ENCODE measurements around the gene FRYL.
"Not testable (repeated sequence)": the region's sequence is repeated elsewhere in the genome, so short reads cannot be mapped to it uniquely, and the experiment has no call there.

Gene FRYL

GRCh38 chr4:48779998-48780864 lies at the start of gene FRYL:
Gene FRYL, minus strand, starts transcription at chr4:48780279. Its CDS starts 145,869 bp downstream, at chr4:48634410.
- DNase-seq = peak; percentile 99

GRCh38 chr4:48827622-48828021 lies 47.5 kb upstream of the FRYL start:
- DNase-seq = no peak

DNA sequence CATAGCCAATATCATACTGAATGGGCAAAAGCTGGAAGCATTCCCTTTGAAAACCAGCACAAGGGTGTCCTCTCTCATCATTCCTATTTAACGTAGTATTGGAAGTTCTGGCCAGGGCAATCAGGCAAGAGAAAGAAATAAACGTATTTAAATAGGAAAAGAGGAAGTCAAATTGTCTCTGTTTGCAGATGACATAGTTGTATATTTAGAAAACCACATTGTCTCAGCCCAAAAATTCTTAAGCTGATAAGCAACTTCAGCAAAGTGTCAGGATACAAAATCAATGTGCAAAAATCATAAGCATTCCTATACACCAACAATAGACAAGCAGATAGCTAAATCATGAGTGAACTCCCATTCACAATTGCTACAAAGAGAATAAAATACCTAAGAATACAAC lies 41.4 kb upstream of the FRYL start:
- not testable (repeated sequence) for DNase-seq

GRCh38 chr4:48816971-48817370 lies 36.9 kb upstream of the FRYL start:
- DNase-seq = no peak

DNA sequence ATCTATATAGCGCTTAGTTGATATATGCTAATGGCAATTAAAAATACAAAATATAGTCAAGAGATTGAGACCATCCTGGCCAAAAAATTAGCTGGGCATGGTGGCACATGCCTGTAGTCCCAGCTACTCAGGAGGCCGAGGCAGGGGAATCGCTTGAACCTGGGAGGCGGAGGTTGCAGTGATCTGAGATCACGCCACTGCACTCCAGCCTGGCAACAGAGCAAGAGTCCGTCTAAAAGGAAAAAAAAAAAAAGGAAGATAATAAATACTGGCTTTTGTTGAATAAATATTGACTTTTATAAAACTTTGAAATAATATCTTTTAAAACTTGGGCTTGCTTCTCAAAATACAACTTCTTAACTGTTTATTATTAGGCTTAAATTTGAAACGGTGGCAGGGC lies 36.2 kb upstream of the FRYL start:
- DNase-seq = not testable (repeated sequence)

GRCh38 chr4:48815483-48815882 lies 35.4 kb upstream of the FRYL start:
- no peak for DNase-seq

DNA sequence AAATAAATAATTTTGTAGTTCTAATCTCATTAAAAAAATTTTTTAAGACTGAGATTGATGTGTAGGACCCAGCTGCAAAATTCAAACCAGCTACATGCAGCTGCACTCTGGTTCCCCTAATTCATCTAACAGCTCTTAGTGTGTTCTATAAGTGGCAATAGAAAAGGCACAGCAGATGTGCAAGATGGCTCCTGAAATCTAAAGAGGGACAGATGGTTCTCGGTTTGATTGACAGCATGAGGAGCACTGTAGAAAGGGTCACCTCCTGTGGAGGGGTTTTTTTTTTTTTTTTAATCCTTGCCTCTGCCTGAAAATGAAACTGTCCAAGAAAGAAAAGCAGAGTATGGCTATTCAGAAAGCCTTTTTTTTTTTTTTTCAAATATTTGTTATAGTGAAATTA lies 33.9 kb upstream of the FRYL start:
- DNase-seq = no peak

DNA sequence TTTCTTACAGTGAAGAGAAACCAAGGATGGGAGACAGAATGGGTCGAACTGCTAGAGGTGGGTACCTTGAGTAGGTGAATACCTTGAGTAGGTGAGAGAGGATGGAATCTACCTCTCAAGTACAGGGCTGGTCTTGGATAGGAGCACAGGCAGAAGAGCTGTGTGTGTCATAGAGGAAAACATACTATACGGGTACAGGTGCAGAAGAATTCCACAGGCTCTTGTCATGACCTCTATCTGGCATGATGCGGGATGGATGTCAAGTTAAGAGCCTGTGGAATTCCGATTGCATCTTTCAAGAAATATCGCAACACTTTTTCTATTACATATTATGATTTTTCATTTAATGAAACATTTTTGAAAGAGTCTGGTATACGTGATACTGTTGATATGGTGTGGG lies 32.8 kb upstream of the FRYL start:
- no peak for DNase-seq

DNA sequence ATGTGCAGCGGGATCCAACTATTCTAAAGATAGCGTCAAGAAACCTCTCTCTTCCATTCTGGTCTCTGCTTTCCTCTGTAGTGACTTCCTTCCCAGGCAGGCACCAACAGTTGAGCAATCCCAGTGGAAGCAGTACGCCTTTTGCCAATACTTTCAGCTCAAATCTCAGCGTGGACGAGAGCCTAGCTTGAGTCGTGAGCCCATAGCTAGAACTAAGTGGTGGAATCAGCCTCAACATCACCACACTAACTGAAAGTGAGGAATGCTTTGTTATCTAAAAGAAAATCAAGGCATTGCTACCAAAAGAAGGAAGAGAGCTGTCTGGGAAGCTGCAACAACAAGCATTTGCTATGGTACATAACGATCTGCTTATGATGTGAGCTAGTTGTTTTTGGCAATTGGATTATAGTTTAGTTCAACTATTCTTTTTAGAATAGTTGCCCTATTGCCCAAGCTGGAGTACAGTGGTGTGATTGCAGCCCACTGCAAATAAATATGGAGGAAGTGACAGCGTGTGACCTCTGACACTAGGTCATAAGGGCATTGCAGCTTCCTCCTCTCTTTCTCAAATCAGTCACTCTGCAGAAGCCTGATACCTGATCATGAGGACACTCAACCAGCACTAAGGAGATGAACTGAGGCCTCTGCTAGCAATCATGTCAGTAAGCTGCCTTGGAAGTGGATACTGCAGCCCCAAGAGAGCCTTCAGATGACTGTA lies 24.7 kb upstream of the FRYL start:
- no peak for DNase-seq

DNA sequence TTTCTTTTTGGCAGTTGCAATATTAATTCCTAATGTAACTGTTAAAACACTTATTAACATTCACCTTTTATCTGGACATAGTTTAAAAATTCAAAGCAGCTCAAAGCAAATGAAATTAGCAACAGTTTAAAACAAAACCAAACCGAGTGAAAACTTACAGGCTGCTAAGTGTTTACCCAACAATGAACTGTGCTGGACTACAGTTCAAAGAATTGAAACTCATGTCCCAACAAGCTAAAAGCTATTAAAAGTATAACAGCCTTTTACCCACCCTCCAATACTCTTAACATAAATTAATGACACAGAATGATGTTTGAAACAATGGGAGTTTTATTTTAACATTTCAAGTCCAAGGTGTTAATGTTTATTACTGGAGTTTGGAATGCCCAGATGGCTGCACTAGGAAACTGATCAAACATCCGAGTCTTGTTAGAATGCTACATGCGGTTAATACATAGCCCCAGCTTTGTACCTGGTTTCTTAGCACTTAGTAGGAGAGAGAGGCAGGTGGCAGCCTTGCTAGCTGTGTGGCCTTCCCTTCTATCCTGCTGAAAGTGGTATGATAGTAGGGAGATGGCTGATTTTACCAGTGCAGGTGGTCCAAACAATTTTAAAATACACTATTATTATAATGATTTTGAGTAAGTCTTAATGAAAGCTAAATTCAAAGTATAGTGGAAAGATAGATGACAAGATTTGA lies 21.1 kb upstream of the FRYL start:
- no peak for DNase-seq

DNA sequence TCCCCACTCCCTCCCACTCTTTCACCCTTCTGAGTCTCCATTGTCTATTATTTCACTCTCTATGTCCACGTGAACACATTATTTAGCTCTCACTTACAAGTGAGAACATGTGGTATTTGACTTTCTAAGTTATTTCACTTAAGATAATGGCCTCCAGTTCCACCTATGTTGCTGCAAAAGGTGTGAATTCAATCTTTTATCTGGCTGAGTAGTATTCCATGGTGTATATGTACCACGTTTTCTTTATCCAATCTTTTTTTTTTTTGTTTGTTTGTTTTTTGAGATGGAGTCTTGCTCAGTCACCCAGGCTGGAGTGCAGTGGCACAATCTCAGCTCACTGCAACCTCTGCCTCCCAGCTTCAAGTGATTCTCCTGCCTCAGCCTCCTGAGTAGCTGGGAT lies 20.1 kb upstream of the FRYL start:
- not testable (repeated sequence) for DNase-seq

GRCh38 chr4:48799157-48799556 lies 19.1 kb upstream of the FRYL start:
- no peak for DNase-seq

GRCh38 chr4:48798117-48798516 lies 18.0 kb upstream of the FRYL start:
- DNase-seq = no peak

GRCh38 chr4:48796927-48797679 lies 17.0 kb upstream of the FRYL start:
- DNase-seq = no peak

DNA sequence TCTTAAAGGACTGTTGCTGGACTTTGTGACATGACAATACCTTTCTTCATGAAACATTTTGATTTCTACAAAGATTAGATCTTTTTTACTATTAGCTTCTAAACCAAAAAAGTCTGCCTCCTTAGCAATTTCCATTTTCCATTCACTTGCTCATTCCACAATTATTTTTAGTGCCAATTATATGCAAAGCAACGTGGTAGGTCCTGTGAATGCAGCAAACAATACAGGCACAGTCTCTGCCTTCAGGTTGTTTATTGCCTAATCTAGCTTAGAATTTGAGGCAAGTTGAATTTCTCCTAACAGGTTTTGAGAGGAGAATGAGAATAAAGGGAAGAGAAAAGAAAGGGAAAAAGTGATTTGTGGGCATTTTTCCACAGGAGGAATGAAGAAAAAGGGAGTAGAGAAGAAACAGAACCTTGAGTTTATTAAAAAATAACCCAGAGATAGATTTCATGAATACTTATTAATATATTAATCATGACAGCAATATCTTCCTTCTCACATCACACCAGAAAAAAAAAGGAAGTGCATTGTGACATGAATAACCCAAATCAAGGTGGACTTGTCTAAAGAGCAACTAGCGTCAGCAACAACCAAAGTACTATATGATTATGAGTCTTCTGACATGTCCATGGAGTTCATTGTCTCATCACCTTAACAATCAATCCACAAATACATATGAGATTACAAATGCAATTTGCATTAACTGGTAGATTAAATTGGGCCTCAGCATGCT lies 16.3 kb upstream of the FRYL start:
- no peak for DNase-seq

DNA sequence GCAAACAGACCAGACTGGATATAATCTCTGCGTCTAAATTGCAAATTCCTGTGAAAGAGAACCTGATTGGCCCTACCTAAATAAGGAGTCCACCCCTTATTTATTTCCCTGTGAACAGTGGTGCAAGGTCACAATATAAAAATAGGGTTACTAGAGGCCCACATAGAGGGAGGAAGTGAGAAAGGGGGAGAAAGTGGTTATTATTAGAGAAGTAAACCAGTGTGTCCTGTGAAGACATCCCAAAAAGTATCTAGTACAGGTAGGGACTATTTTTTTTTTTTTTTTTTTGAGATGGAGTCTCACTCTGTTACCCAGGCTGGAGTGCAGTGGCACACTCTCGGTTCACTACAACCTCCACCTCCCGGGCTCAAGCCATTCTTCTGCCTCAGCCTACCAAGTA lies 15.0 kb upstream of the FRYL start:
- DNase-seq = no peak

- DNase-seq = no peak
Measured at GRCh38 chr4:48792348-48793006, 12.4 kb upstream of the FRYL start.

DNA sequence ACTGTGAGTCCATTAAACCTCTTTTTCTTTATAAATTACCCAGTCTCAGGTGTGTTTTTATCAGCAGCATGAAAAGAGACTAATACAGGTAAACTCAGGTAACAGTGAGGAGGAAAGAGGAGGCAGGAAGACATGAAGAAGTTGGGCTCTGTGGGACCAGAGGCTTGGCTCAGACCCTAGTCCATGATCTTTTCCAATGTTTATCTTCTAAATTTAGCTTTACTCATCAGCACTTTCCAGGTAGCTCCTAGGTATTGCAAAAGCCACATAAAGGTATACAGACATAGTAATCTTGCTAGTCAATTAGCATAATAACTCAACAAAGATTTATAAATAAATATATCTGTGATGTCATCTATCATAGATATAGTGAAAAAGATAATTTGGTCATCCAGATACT lies 11.2 kb upstream of the FRYL start:
- DNase-seq = no peak

GRCh38 chr4:48790561-48790960 lies 10.5 kb upstream of the FRYL start:
- no peak for DNase-seq

- DNase-seq = no peak
Measured at GRCh38 chr4:48787056-48787455, 7.0 kb upstream of the FRYL start.

GRCh38 chr4:48786549-48786948 lies 6.5 kb upstream of the FRYL start:
- DNase-seq = no peak

DNA sequence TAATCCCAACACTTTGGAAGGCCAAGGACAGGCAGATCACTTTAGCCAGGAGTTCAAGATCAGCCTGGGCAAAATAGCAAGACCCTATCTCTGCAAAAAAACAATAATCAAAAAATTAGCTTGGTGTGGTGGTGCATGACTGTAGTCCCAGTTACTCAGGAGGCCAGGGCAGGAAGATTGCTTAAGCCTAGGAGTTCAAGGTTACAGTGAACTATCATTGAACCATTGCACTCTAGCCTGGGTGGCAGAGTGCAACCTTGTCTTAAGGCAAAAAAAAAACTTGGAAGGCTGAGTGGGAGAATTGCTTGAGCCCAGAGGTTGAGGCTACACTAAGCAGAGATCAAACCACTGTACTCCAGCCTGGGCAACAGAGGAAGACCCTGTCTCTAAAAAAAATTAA lies 5.2 kb upstream of the FRYL start:
- no peak for DNase-seq

Data from right forelimb (tissue), 1 donor.